Effector memory CD4-positive, alpha-beta T cell (primary cell): ENCODE results near the gene THADA.

Experiments used
- DNase-seq, 3 donors: peaks; one replicate each; pipeline ENCODE4 v3.0.0-alpha.2; 2020
- H3K27ac ChIP-seq: 2 replicates; pipeline ENCODE4 v1.7.0; 2013; ENCODE audit warnings: mild to moderate bottlenecking, low read length, moderate library complexity; ENCODE audit not compliant: insufficient read depth, poor library complexity, severe bottlenecking
- H3K27me3 ChIP-seq: replicated peaks from 2 replicates; pipeline ENCODE4 v1.7.0; 2013; ENCODE audit warnings: mild to moderate bottlenecking, low read length; ENCODE audit not compliant: insufficient read depth, control insufficient read depth, poor library complexity, severe bottlenecking
- H3K36me3 ChIP-seq: 2 replicates; pipeline ENCODE4 v1.7.0; 2013; ENCODE audit warnings: mild to moderate bottlenecking, low read length, moderate library complexity; ENCODE audit not compliant: control insufficient read depth, insufficient read depth
- H3K4me1 ChIP-seq: 2 replicates; pipeline ENCODE4 v1.7.0; 2013; ENCODE audit warnings: low read length, mild to moderate bottlenecking; ENCODE audit not compliant: control insufficient read depth, insufficient read depth, poor library complexity, severe bottlenecking
- H3K4me3 ChIP-seq: 2 replicates; pipeline ENCODE4 v1.7.0; 2013; ENCODE audit warnings: low read length, low read depth, mild to moderate bottlenecking; ENCODE audit not compliant: insufficient read depth, poor library complexity, severe bottlenecking
- H3K9me3 ChIP-seq: 2 replicates; pipeline ENCODE4 v1.7.0; 2013; ENCODE audit warnings: mild to moderate bottlenecking, low read length, moderate library complexity; ENCODE audit not compliant: control insufficient read depth

The THADA gene

GRCh38 chr2:43622931-43623451, 27.2 kb upstream of the THADA start:
- Histone ChIP-seq H3K36me3 (no peaks in the 10 kb centered on the region), H3K9me3 (no peaks in the 10 kb centered on the region), H3K27ac (no peak overlapping the region), H3K4me1 (no peaks in the 10 kb centered on the region), H3K27me3 (peaks cover 3% of the 10 kb centered on the region), H3K4me3 (no peak overlapping the region)
- no peak for DNase-seq

GRCh38 chr2:43619511-43619910, 23.7 kb upstream of the THADA start:
- DNase-seq = no peak
- H3K27me3 ChIP-seq = peaks cover 3% of the 10 kb centered on the region
- no peaks in the 10 kb centered on the region for H3K9me3 ChIP-seq
- no peaks in the 10 kb centered on the region for H3K36me3 ChIP-seq
- H3K4me1 ChIP-seq = no peaks in the 10 kb centered on the region
- no peak overlapping the region for H3K4me3 ChIP-seq
- H3K27ac ChIP-seq = no peak overlapping the region

- no peak for DNase-seq
- Histone ChIP-seq H3K4me3 (no peak overlapping the region), H3K4me1 (no peaks in the 10 kb centered on the region), H3K36me3 (no peaks in the 10 kb centered on the region), H3K27ac (no peak overlapping the region), H3K27me3 (peaks cover 3% of the 10 kb centered on the region), H3K9me3 (no peaks in the 10 kb centered on the region)
Measured at GRCh38 chr2:43616967-43617680, 21.3 kb upstream of the THADA start.

- no peak overlapping the region for H3K27ac ChIP-seq
- no peaks in the 10 kb centered on the region for H3K4me1 ChIP-seq
- H3K27me3 ChIP-seq = no peaks in the 10 kb centered on the region
- DNase-seq = no peak
- no peaks in the 10 kb centered on the region for H3K36me3 ChIP-seq
- H3K9me3 ChIP-seq = no peaks in the 10 kb centered on the region
- H3K4me3 ChIP-seq = no peak overlapping the region
Measured at GRCh38 chr2:43612944-43613343, 17.1 kb upstream of the THADA start.

GRCh38 chr2:43611987-43612894, 16.4 kb upstream of the THADA start:
- peak; percentile 16 to 49 (median 30) for DNase-seq
- Histone ChIP-seq H3K4me3 (no peak overlapping the region), H3K27ac (no peak overlapping the region), H3K36me3 (no peaks in the 10 kb centered on the region), H3K27me3 (no peaks in the 10 kb centered on the region), H3K4me1 (no peaks in the 10 kb centered on the region), H3K9me3 (no peaks in the 10 kb centered on the region)

GRCh38 chr2:43610361-43610760, 14.5 kb upstream of the THADA start:
- Histone ChIP-seq H3K4me1 (no peaks in the 10 kb centered on the region), H3K27me3 (no peaks in the 10 kb centered on the region), H3K9me3 (no peaks in the 10 kb centered on the region), H3K36me3 (no peaks in the 10 kb centered on the region), H3K4me3 (no peak overlapping the region), H3K27ac (no peak overlapping the region)
- no peak for DNase-seq

- no peak overlapping the region for H3K27ac ChIP-seq
- no peaks in the 10 kb centered on the region for H3K4me1 ChIP-seq
- no peak for DNase-seq
Measured at GRCh38 chr2:43609290-43609918, 13.6 kb upstream of the THADA start.

GRCh38 chr2:43605851-43606250, 10.0 kb upstream of the THADA start:
- no peak for DNase-seq
- Histone ChIP-seq H3K36me3 (no peaks in the 10 kb centered on the region), H3K9me3 (no peaks in the 10 kb centered on the region), H3K27me3 (no peaks in the 10 kb centered on the region), H3K4me1 (no peaks in the 10 kb centered on the region), H3K4me3 (no peak overlapping the region), H3K27ac (no peak overlapping the region)

More at GRCh38 chr2:43609290-43609918, 13.6 kb upstream of the THADA start:
- Histone ChIP-seq H3K4me3 (no peak overlapping the region), H3K9me3 (no peaks in the 10 kb centered on the region), H3K27me3 (no peaks in the 10 kb centered on the region), H3K36me3 (no peaks in the 10 kb centered on the region)

- no peaks in the 10 kb centered on the region for H3K9me3 ChIP-seq
- H3K36me3 ChIP-seq = no peaks in the 10 kb centered on the region
- H3K27ac ChIP-seq = no peak overlapping the region
- no peak overlapping the region for H3K4me3 ChIP-seq
- no peak for DNase-seq
- H3K4me1 ChIP-seq = no peaks in the 10 kb centered on the region
- H3K27me3 ChIP-seq = no peaks in the 10 kb centered on the region
Measured at GRCh38 chr2:43605079-43605655, 9.3 kb upstream of the THADA start.
